ENCODE results near the gene CNTNAP2. TPM values are rescaled to one million over a fixed set of nuclear protein-coding genes. Genes with fewer than 3 reads are reported as not detected.

CNTNAP2 gene
- total and polyA plus RNA-seq, 7 experiments from 2014 or later = 0.02 to 0.48 (median 0.24) TPM; not detected in 2

- no peak overlapping the region for H3K27ac ChIP-seq (ENCODE audit: low read depth, low read length)
- H3K9me3 ChIP-seq (ENCODE audit: control insufficient read depth in 2 of 3, low read length in 3 of 3) = no peaks in the 10 kb centered on the region
- ATAC-seq = no peak
- Mint-ChIP-seq H3K4me1 (no peaks in the 10 kb centered on the region), H3K27ac (no peak overlapping the region), H3K36me3 (no peaks in the 10 kb centered on the region), H3K27me3 (no peaks in the 10 kb centered on the region), H3K9me3 (peaks cover 0 to 11% (median 2%) of the 10 kb centered on the region in 11 donors), H3K4me3 (no peak overlapping the region)
- no peak for DNase-seq
- CTCF ChIA-PET = no interaction called here
- no peak overlapping the region for H3K4me3 ChIP-seq (ENCODE audit: low read length)
- POLR2A ChIA-PET = no interaction called here
- no peaks in the 10 kb centered on the region for H3K36me3 ChIP-seq (ENCODE audit: control insufficient read depth in 2 of 3, insufficient read depth in 3 of 3, low read length in 3 of 3)
- H3K4me1 ChIP-seq (ENCODE audit: control insufficient read depth in 2 of 2, insufficient read depth in 2 of 2, low read length in 2 of 2) = no peaks in the 10 kb centered on the region
- intact Hi-C loops (cut with micrococcal nuclease) = no loop called here
- H3K27me3 ChIP-seq (ENCODE audit: control insufficient read depth in 2 of 2, insufficient read depth in 2 of 2, low read length in 2 of 2) = no peaks in the 10 kb centered on the region
Measured at GRCh38 chr7:146393346-146393745, 276.7 kb downstream of the CNTNAP2 start.

- no peak for ATAC-seq
- H3K4me1 ChIP-seq (ENCODE audit: control insufficient read depth in 2 of 2, insufficient read depth in 2 of 2, low read length in 2 of 2) = no peaks in the 10 kb centered on the region
- H3K36me3 Mint-ChIP-seq = no peaks in the 10 kb centered on the region
- CTCF ChIA-PET = no interaction called here
- no peak overlapping the region for H3K27ac ChIP-seq (ENCODE audit: low read depth, low read length)
- no peaks in the 10 kb centered on the region for H3K27me3 ChIP-seq (ENCODE audit: control insufficient read depth in 2 of 2, insufficient read depth in 2 of 2, low read length in 2 of 2)
- POLR2A ChIA-PET = no interaction called here
- no peak overlapping the region for H3K4me3 Mint-ChIP-seq
- DNase-seq = no peak
- H3K27ac Mint-ChIP-seq = no peak overlapping the region
- H3K4me1 Mint-ChIP-seq = no peaks in the 10 kb centered on the region
- no peaks in the 10 kb centered on the region for H3K27me3 Mint-ChIP-seq
- peaks cover 0 to 11% (median 2%) of the 10 kb centered on the region in 11 donors for H3K9me3 Mint-ChIP-seq
- intact Hi-C loops (cut with micrococcal nuclease) = no loop called here
- no peak overlapping the region for H3K4me3 ChIP-seq (ENCODE audit: low read length)
- H3K9me3 ChIP-seq (ENCODE audit: control insufficient read depth in 2 of 3, low read length in 3 of 3) = no peaks in the 10 kb centered on the region
- H3K36me3 ChIP-seq (ENCODE audit: control insufficient read depth in 2 of 3, insufficient read depth in 3 of 3, low read length in 3 of 3) = no peaks in the 10 kb centered on the region
Measured at GRCh38 chr7:146397141-146397540, 280.5 kb downstream of the CNTNAP2 start.

- Histone ChIP-seq H3K4me3 (ENCODE audit: low read length) (no peak overlapping the region), H3K27ac (ENCODE audit: low read depth, low read length) (no peak overlapping the region), H3K27me3 (ENCODE audit: control insufficient read depth in 2 of 2, insufficient read depth in 2 of 2, low read length in 2 of 2) (no peaks in the 10 kb centered on the region), H3K4me1 (ENCODE audit: control insufficient read depth in 2 of 2, insufficient read depth in 2 of 2, low read length in 2 of 2) (no peaks in the 10 kb centered on the region), H3K9me3 (ENCODE audit: control insufficient read depth in 2 of 3, low read length in 3 of 3) (no peaks in the 10 kb centered on the region), H3K36me3 (ENCODE audit: control insufficient read depth in 2 of 3, insufficient read depth in 3 of 3, low read length in 3 of 3) (no peaks in the 10 kb centered on the region)
- no peak overlapping the region for H3K27ac Mint-ChIP-seq
- intact Hi-C loops (cut with micrococcal nuclease) = no loop called here
- no peaks in the 10 kb centered on the region for H3K27me3 Mint-ChIP-seq
- DNase-seq = no peak
- ChIA-PET CTCF (no interaction called here), POLR2A (no interaction called here)
- H3K4me3 Mint-ChIP-seq = no peak overlapping the region
- no peaks in the 10 kb centered on the region for H3K36me3 Mint-ChIP-seq
- H3K9me3 Mint-ChIP-seq = peaks cover 0 to 13% (median 5%) of the 10 kb centered on the region in 11 donors
- no peaks in the 10 kb centered on the region for H3K4me1 Mint-ChIP-seq
- ATAC-seq = no peak
Measured at GRCh38 chr7:146401939-146402338, 285.3 kb downstream of the CNTNAP2 start.

- no peak for DNase-seq
- no peak overlapping the region for H3K4me3 Mint-ChIP-seq
- Histone ChIP-seq H3K27ac (ENCODE audit: low read depth, low read length) (no peak overlapping the region), H3K36me3 (ENCODE audit: control insufficient read depth in 2 of 3, insufficient read depth in 3 of 3, low read length in 3 of 3) (no peaks in the 10 kb centered on the region), H3K27me3 (ENCODE audit: control insufficient read depth in 2 of 2, insufficient read depth in 2 of 2, low read length in 2 of 2) (no peaks in the 10 kb centered on the region), H3K4me1 (ENCODE audit: control insufficient read depth in 2 of 2, insufficient read depth in 2 of 2, low read length in 2 of 2) (no peaks in the 10 kb centered on the region), H3K4me3 (ENCODE audit: low read length) (no peak overlapping the region), H3K9me3 (ENCODE audit: control insufficient read depth in 2 of 3, low read length in 3 of 3) (no peaks in the 10 kb centered on the region)
- no peaks in the 10 kb centered on the region for H3K4me1 Mint-ChIP-seq
- peaks cover 0 to 10% (median 5%) of the 10 kb centered on the region in 11 donors for H3K9me3 Mint-ChIP-seq
- H3K27ac Mint-ChIP-seq = no peak overlapping the region
- no peaks in the 10 kb centered on the region for H3K36me3 Mint-ChIP-seq
- no peak for ATAC-seq
- ChIA-PET CTCF (no interaction called here), POLR2A (no interaction called here)
- intact Hi-C loops (cut with micrococcal nuclease) = no loop called here
- H3K27me3 Mint-ChIP-seq = no peaks in the 10 kb centered on the region
Measured at GRCh38 chr7:146405737-146406136, 289.1 kb downstream of the CNTNAP2 start.

GRCh38 chr7:146411975-146412374 lies 295.4 kb downstream of the CNTNAP2 start:
- ChIA-PET POLR2A (no interaction called here), CTCF (no interaction called here)
- H3K4me3 ChIP-seq (ENCODE audit: low read length) = no peak overlapping the region
- no peaks in the 10 kb centered on the region for H3K27me3 ChIP-seq (ENCODE audit: control insufficient read depth in 2 of 2, insufficient read depth in 2 of 2, low read length in 2 of 2)
- DNase-seq (no peak), ATAC-seq (no peak)
- intact Hi-C loops (cut with micrococcal nuclease) = no loop called here
- H3K27ac ChIP-seq (ENCODE audit: low read depth, low read length) = no peak overlapping the region
- no peaks in the 10 kb centered on the region for H3K4me1 Mint-ChIP-seq
- peaks cover 0 to 4% (median 0%) of the 10 kb centered on the region in 11 donors for H3K9me3 Mint-ChIP-seq
- no peaks in the 10 kb centered on the region for H3K4me1 ChIP-seq (ENCODE audit: control insufficient read depth in 2 of 2, insufficient read depth in 2 of 2, low read length in 2 of 2)
- no peaks in the 10 kb centered on the region for H3K36me3 Mint-ChIP-seq
- no peaks in the 10 kb centered on the region for H3K36me3 ChIP-seq (ENCODE audit: control insufficient read depth in 2 of 3, insufficient read depth in 3 of 3, low read length in 3 of 3)
- no peak overlapping the region for H3K4me3 Mint-ChIP-seq
- H3K27me3 Mint-ChIP-seq = no peaks in the 10 kb centered on the region
- H3K27ac Mint-ChIP-seq = no peak overlapping the region
- no peaks in the 10 kb centered on the region for H3K9me3 ChIP-seq (ENCODE audit: control insufficient read depth in 2 of 3, low read length in 3 of 3)

GRCh38 chr7:146412781-146413180 lies 296.2 kb downstream of the CNTNAP2 start:
- Histone ChIP-seq H3K27me3 (ENCODE audit: control insufficient read depth in 2 of 2, insufficient read depth in 2 of 2, low read length in 2 of 2) (no peaks in the 10 kb centered on the region), H3K36me3 (ENCODE audit: control insufficient read depth in 2 of 3, insufficient read depth in 3 of 3, low read length in 3 of 3) (no peaks in the 10 kb centered on the region), H3K27ac (ENCODE audit: low read depth, low read length) (no peak overlapping the region), H3K9me3 (ENCODE audit: control insufficient read depth in 2 of 3, low read length in 3 of 3) (no peaks in the 10 kb centered on the region), H3K4me3 (ENCODE audit: low read length) (no peak overlapping the region), H3K4me1 (ENCODE audit: control insufficient read depth in 2 of 2, insufficient read depth in 2 of 2, low read length in 2 of 2) (no peaks in the 10 kb centered on the region)
- ChIA-PET CTCF (no interaction called here), POLR2A (no interaction called here)
- peaks cover 0 to 4% (median 0%) of the 10 kb centered on the region in 11 donors for H3K9me3 Mint-ChIP-seq
- no peak overlapping the region for H3K27ac Mint-ChIP-seq
- H3K36me3 Mint-ChIP-seq = no peaks in the 10 kb centered on the region
- no peaks in the 10 kb centered on the region for H3K27me3 Mint-ChIP-seq
- no peak for DNase-seq
- ATAC-seq = no peak
- intact Hi-C loops (cut with micrococcal nuclease) = no loop called here
- no peak overlapping the region for H3K4me3 Mint-ChIP-seq
- H3K4me1 Mint-ChIP-seq = no peaks in the 10 kb centered on the region

- peaks cover 0 to 4% (median 0%) of the 10 kb centered on the region in 11 donors for H3K9me3 Mint-ChIP-seq
- ChIA-PET POLR2A (no interaction called here), CTCF (no interaction called here)
Measured at GRCh38 chr7:146414373-146414772, 297.8 kb downstream of the CNTNAP2 start.

More at GRCh38 chr7:146414373-146414772, 297.8 kb downstream of the CNTNAP2 start:
- Mint-ChIP-seq H3K27ac (no peak overlapping the region), H3K27me3 (no peaks in the 10 kb centered on the region), H3K36me3 (no peaks in the 10 kb centered on the region), H3K4me1 (no peaks in the 10 kb centered on the region), H3K4me3 (no peak overlapping the region)
- Histone ChIP-seq H3K4me3 (ENCODE audit: low read length) (no peak overlapping the region), H3K9me3 (ENCODE audit: control insufficient read depth in 2 of 3, low read length in 3 of 3) (no peaks in the 10 kb centered on the region), H3K27ac (ENCODE audit: low read depth, low read length) (no peak overlapping the region), H3K4me1 (ENCODE audit: control insufficient read depth in 2 of 2, insufficient read depth in 2 of 2, low read length in 2 of 2) (no peaks in the 10 kb centered on the region), H3K36me3 (ENCODE audit: control insufficient read depth in 2 of 3, insufficient read depth in 3 of 3, low read length in 3 of 3) (no peaks in the 10 kb centered on the region), H3K27me3 (ENCODE audit: control insufficient read depth in 2 of 2, insufficient read depth in 2 of 2, low read length in 2 of 2) (no peaks in the 10 kb centered on the region)
- intact Hi-C loops (cut with micrococcal nuclease) = no loop called here
- DNase-seq (no peak), ATAC-seq (no peak)
